BJ (cell line): ENCODE measurements around the gene HIVEP2. TPM values are rescaled to one million over a fixed set of nuclear protein-coding genes. Genes with fewer than 3 reads are reported as not detected.

ENCODE experiments used
- CTCF ChIA-PET: fragments of 350-600 bp; formaldehyde crosslinking; extraction: SDS; loops from one replicate; lab custom pipeline; 2021; ENCODE audit warnings: antibody characterized with exemption, inconsistent platforms; lab: Yijun Ruan, JAX
- POLR2A ChIA-PET: fragments of 300-600 bp; sonication (Branson Sonifier 250); formaldehyde crosslinking; extraction: SDS; loops from one replicate; lab custom pipeline; 2021; ENCODE audit warnings: antibody characterized with exemption; lab: Charles Lee
- DNase-seq: peaks from one replicate; pipeline ENCODE4 v3.0.0-alpha.2; 2011; ENCODE audit warnings: low read depth
- H3K27me3 ChIP-seq: 2 replicates; pipeline ENCODE4 v1.6.0; 2011; ENCODE audit warnings: low read length; ENCODE audit not compliant: control insufficient read depth, insufficient read depth
- H3K36me3 ChIP-seq: 2 replicates; pipeline ENCODE4 v1.5.1; 2011; ENCODE audit warnings: low read length; ENCODE audit not compliant: control insufficient read depth, insufficient read depth
- H3K4me3 ChIP-seq: 2 replicates; pipeline ENCODE4 v1.5.1; 2011; ENCODE audit warnings: low read depth, mild to moderate bottlenecking, control low read depth, low read length
- CTCF ChIP-seq: IDR thresholded peaks from 2 replicates; pipeline ENCODE4 v1.5.1; 2011; ENCODE audit warnings: low read depth, mild to moderate bottlenecking, control low read depth, inconsistent platforms, low read length, moderate library complexity; ENCODE audit not compliant: insufficient read depth
- polyA plus RNA-seq: library from polyadenylated mRNA; depleted of rRNA; stranded (reverse); fragments of >200 nt; gene quantifications from 2 replicates; pipeline ENCODE4 v1.2.3, GENCODE V29; 2011

The HIVEP2 gene
- polyA plus RNA-seq, 1 experiment = 3.7 TPM

- ChIA-PET POLR2A (interaction anchor here (0.6 kb wide), 2 partner anchors 61 to 99 kb away, joined by 3 to 9 read pairs; no protein-coding TSS in a partner anchor), CTCF (interaction anchor here (0.6 to 1.3 kb wide), 4 partner anchors 251 to 340 kb away, joined by 3 to 6 read pairs (median 4); no protein-coding TSS in a partner anchor)
- Histone ChIP-seq H3K4me3 (peak overlapping the region; percentile 87), H3K36me3 (no peaks in the 10 kb centered on the region), H3K27me3 (no peaks in the 10 kb centered on the region)
- no peak for TF ChIP-seq CTCF
- peak; percentile 88 for DNase-seq
Measured at GRCh38 chr6:142946181-142946923, 1.4 kb upstream of the HIVEP2 start.

- ChIA-PET CTCF (interaction anchor here (0.6 to 1.0 kb wide), 4 partner anchors 44 to 341 kb away, joined by 3 read pairs; no protein-coding TSS in a partner anchor), POLR2A (interaction anchor here (0.6 to 0.7 kb wide), 3 partner anchors 28 to 64 kb away, joined by 3 to 6 read pairs (median 3); no protein-coding TSS in a partner anchor)
- Histone ChIP-seq H3K4me3 (peak overlapping the region; percentile 87), H3K27me3 (no peaks in the 10 kb centered on the region), H3K36me3 (no peaks in the 10 kb centered on the region)
- no peak for TF ChIP-seq CTCF
- no peak for DNase-seq
Measured at GRCh38 chr6:142945446-142946180, 637 bp upstream of the HIVEP2 start.

- H3K27me3 ChIP-seq = no peaks in the 10 kb centered on the region
- H3K4me3 ChIP-seq = peak overlapping the region; percentile 87
- no peak for TF ChIP-seq CTCF
- CTCF ChIA-PET = interaction anchor here (0.7 to 1.4 kb wide), 4 partner anchors 82 to 252 kb away, joined by 3 read pairs; no protein-coding TSS in a partner anchor
- POLR2A ChIA-PET = interaction anchor here (0.6 to 0.7 kb wide), 2 partner anchors 27 to 63 kb away, joined by 3 to 6 read pairs; no protein-coding TSS in a partner anchor
- DNase-seq = peak; percentile 36
- H3K36me3 ChIP-seq = no peaks in the 10 kb centered on the region
Measured at GRCh38 chr6:142944124-142945048, 590 bp downstream of the HIVEP2 start.

- no peaks in the 10 kb centered on the region for H3K27me3 ChIP-seq
- TF ChIP-seq CTCF = no peak
- H3K36me3 ChIP-seq = no peaks in the 10 kb centered on the region
- ChIA-PET POLR2A (no interaction called here), CTCF (interaction anchor here (0.7 to 1.4 kb wide), 5 partner anchors 8 to 251 kb away, joined by 3 read pairs; no protein-coding TSS in a partner anchor)
- DNase-seq = no peak
- H3K4me3 ChIP-seq = peak overlapping the region; percentile 87
Measured at GRCh38 chr6:142943711-142944123, 1.3 kb downstream of the HIVEP2 start.
